Measurements from ENCODE around the gene MEIS2.
A peak's percentile ranks its signal among the peaks of the same experiment; 100 is the strongest.

The MEIS2 gene

GRCh38 chr15:36901012-36901411, 199.3 kb downstream of the MEIS2 start:
- DNase-seq (ENCODE audit: extremely low spot score): no peak

GRCh38 chr15:36899696-36900095, 200.7 kb downstream of the MEIS2 start:
- no peak for DNase-seq (ENCODE audit: extremely low spot score)
- ChIA-PET POLR2A (interaction anchor here (1.3 kb wide), 1 partner anchor 201 kb away, joined by 5 read pairs; the partner anchor contains the start of gene MEIS2), CTCF (interaction anchor here (0.7 kb wide), 1 partner anchor 235 kb away, joined by 4 read pairs; no protein-coding TSS in a partner anchor)
- no peak for TF ChIP-seq L3MBTL2 (conservative IDR thresholded peaks at IDR 0.05)
- no peak for TF ChIP-seq HDGF (IDR thresholded peaks at IDR 0.05; ENCODE audit: borderline replicate concordance)
- no peak for TF ChIP-seq FOXM1 (IDR thresholded peaks at IDR 0.05; ENCODE audit: borderline replicate concordance)
- TF ChIP-seq SUZ12 (IDR thresholded peaks at IDR 0.05): no peak
- TF ChIP-seq BHLHE40 (IDR thresholded peaks at IDR 0.05; ENCODE audit: borderline replicate concordance): no peak
- no peak for TF ChIP-seq NFRKB (IDR thresholded peaks at IDR 0.05)
- no peak for TF ChIP-seq ARNT (IDR thresholded peaks at IDR 0.05)
- TF ChIP-seq ZNF384 (IDR thresholded peaks at IDR 0.05): no peak
- TF ChIP-seq TARDBP (IDR thresholded peaks at IDR 0.05): no peak
- TF ChIP-seq ELF4 (IDR thresholded peaks at IDR 0.05): no peak
- TF ChIP-seq LEF1 (IDR thresholded peaks at IDR 0.05; ENCODE audit: borderline replicate concordance): no peak
- no peak for TF ChIP-seq PKNOX1 (IDR thresholded peaks at IDR 0.05)

More at GRCh38 chr15:36901012-36901411, 199.3 kb downstream of the MEIS2 start:
- POLR2A ChIA-PET: no interaction called here
- CTCF ChIA-PET: no interaction called here
- TF ChIP-seq NFRKB (IDR thresholded peaks at IDR 0.05) (no peak), PKNOX1 (IDR thresholded peaks at IDR 0.05) (no peak), LEF1 (IDR thresholded peaks at IDR 0.05; ENCODE audit: borderline replicate concordance) (no peak), FOXK2 (IDR thresholded peaks at IDR 0.05) (no peak), SUZ12 (IDR thresholded peaks at IDR 0.05) (no peak), ELF4 (IDR thresholded peaks at IDR 0.05) (no peak), BHLHE40 (IDR thresholded peaks at IDR 0.05; ENCODE audit: borderline replicate concordance) (no peak), HDGF (IDR thresholded peaks at IDR 0.05; ENCODE audit: borderline replicate concordance) (no peak), CTBP1 (IDR thresholded peaks at IDR 0.05; ENCODE audit: borderline replicate concordance) (no peak), FOXA1 (IDR thresholded peaks at IDR 0.05) (no peak)

GRCh38 chr15:36898536-36899126, 201.7 kb downstream of the MEIS2 start:
- no peak for DNase-seq (ENCODE audit: extremely low spot score)
- POLR2A ChIA-PET: interaction anchor here (0.6 to 1.0 kb wide), 2 partner anchors 10 to 401 kb away, joined by 3 read pairs; no protein-coding TSS in a partner anchor
- no peak for TF ChIP-seq SUZ12 (IDR thresholded peaks at IDR 0.05)
- no peak for TF ChIP-seq LEF1 (IDR thresholded peaks at IDR 0.05; ENCODE audit: borderline replicate concordance)
- no peak for TF ChIP-seq ARNT (IDR thresholded peaks at IDR 0.05)
- TF ChIP-seq SP1 (IDR thresholded peaks at IDR 0.05): no peak
- TF ChIP-seq PKNOX1 (IDR thresholded peaks at IDR 0.05): no peak
- TF ChIP-seq HDGF (IDR thresholded peaks at IDR 0.05; ENCODE audit: borderline replicate concordance): no peak
- TF ChIP-seq NFRKB (IDR thresholded peaks at IDR 0.05): no peak
- TF ChIP-seq BHLHE40 (IDR thresholded peaks at IDR 0.05; ENCODE audit: borderline replicate concordance): no peak
- CTCF ChIA-PET: no interaction called here

GRCh38 chr15:36897834-36898233, 202.5 kb downstream of the MEIS2 start:
- ChIA-PET POLR2A (interaction anchor here (1.0 to 1.7 kb wide), 2 partner anchors 9 to 211 kb away, joined by 3 to 6 read pairs; no protein-coding TSS in a partner anchor), CTCF (no interaction called here)

GRCh38 chr15:36896949-36897348, 203.4 kb downstream of the MEIS2 start:
- ChIA-PET CTCF (interaction anchor here (0.7 to 1.0 kb wide), 2 partner anchors 13 to 123 kb away, joined by 3 read pairs; no protein-coding TSS in a partner anchor), POLR2A (interaction anchor here (1.7 kb wide), 1 partner anchor 212 kb away, joined by 6 read pairs; no protein-coding TSS in a partner anchor)
- TF ChIP-seq FOXM1 (IDR thresholded peaks at IDR 0.05; ENCODE audit: borderline replicate concordance) (no peak), ARNT (IDR thresholded peaks at IDR 0.05) (no peak), PKNOX1 (IDR thresholded peaks at IDR 0.05) (peak; percentile 94), CTBP1 (IDR thresholded peaks at IDR 0.05; ENCODE audit: borderline replicate concordance) (peak; percentile 65; the same call in 1 of the 2 replicates), FOXA1 (IDR thresholded peaks at IDR 0.05) (no peak)
- peak; percentile 54 for DNase-seq (ENCODE audit: extremely low spot score)

More at GRCh38 chr15:36897834-36898233, 202.5 kb downstream of the MEIS2 start:
- no peak for DNase-seq (ENCODE audit: extremely low spot score)
- no peak for TF ChIP-seq BHLHE40 (IDR thresholded peaks at IDR 0.05; ENCODE audit: borderline replicate concordance)
- no peak for TF ChIP-seq L3MBTL2 (conservative IDR thresholded peaks at IDR 0.05)
- no peak for TF ChIP-seq CTBP1 (IDR thresholded peaks at IDR 0.05; ENCODE audit: borderline replicate concordance)
- no peak for TF ChIP-seq SUZ12 (IDR thresholded peaks at IDR 0.05)
- TF ChIP-seq ARNT (IDR thresholded peaks at IDR 0.05): no peak
- no peak for TF ChIP-seq HDGF (IDR thresholded peaks at IDR 0.05; ENCODE audit: borderline replicate concordance)
- TF ChIP-seq FOXM1 (IDR thresholded peaks at IDR 0.05; ENCODE audit: borderline replicate concordance): no peak
- TF ChIP-seq SP1 (IDR thresholded peaks at IDR 0.05): no peak
- TF ChIP-seq ZNF384 (IDR thresholded peaks at IDR 0.05): no peak
- no peak for TF ChIP-seq NFRKB (IDR thresholded peaks at IDR 0.05)
- no peak for TF ChIP-seq TARDBP (IDR thresholded peaks at IDR 0.05)
- TF ChIP-seq LEF1 (IDR thresholded peaks at IDR 0.05; ENCODE audit: borderline replicate concordance): no peak
- no peak for TF ChIP-seq ELF4 (IDR thresholded peaks at IDR 0.05)
- TF ChIP-seq FOXA1 (IDR thresholded peaks at IDR 0.05): no peak
- no peak for TF ChIP-seq FOXK2 (IDR thresholded peaks at IDR 0.05)

Measured in HEK293T (cell line).